ENCODE results near the gene MLPH. TPM values are rescaled to one million over a fixed set of nuclear protein-coding genes. Genes with fewer than 3 reads are reported as not detected.

The MLPH gene
- total RNA-seq, 1 donor from 2014 or later, result not detected

DNA sequence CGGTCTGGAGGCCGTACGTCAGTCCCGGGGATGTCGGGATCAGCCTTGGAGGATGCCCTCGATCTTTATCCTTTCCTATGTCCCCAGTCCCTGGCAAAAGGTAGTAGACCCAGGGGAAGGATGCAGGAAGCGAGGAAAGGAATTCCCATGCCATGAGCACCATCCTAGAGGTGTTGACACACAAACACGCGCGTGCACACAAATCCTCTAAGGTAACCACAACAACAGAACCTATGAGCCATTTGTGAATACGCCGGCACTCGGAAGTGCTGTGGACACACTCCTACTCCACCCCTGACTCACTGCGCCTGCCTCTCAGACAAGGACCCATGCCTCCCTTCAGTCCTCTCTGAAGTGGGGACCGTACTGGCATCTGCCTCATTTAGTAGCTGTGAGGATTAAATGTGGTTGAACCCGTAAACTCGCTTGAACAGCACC, 11.3 kb upstream of the MLPH start:
- intact Hi-C loops (cut with micrococcal nuclease), result loop anchor here (1.0 to 2.0 kb wide), 5 partner anchors 47 to 390 kb away; partner anchors contain the start of gene COPS8

DNA sequence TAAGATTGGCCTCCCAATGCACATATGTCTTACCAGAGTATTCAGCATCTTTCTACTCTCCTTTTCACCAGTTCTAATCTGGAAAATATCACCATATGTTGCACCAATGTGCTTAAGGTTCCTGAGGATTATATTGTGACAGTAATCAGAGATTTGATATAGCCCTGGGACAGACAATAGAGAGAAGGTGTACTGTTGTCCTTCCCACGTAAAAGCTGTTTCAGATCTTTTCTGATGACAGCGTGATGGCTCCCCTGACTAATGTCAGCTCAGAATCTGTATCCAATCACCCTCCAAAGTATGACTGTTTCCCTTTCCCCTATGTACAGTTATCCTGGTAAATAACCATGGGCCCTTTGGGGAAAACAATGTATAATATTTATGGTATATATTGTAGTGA, 9.0 kb upstream of the MLPH start:
- intact Hi-C loops (cut with micrococcal nuclease), result no loop called here

DNA sequence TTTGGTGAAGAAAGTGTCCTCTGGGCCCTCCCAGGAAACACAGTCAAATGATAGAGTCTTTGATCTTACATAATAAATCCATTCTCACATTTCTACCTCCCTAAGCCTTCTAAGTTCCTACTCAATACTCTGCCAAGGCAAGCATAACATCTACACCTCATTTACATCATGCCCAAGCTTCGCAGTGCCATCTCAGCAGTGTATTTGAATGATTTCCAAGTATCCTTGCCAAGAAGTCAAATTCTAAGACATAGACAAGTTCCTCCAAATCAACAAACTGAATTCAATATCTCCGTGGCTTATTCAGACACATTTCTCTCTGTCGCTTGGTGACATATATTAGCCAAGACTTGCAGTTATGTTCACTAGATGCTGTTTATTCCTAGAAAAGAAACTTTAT, 8.1 kb upstream of the MLPH start:
- intact Hi-C loops (cut with micrococcal nuclease), result no loop called here

GRCh38 chr2:237479747-237480146, 7.3 kb upstream of the MLPH start:
- intact Hi-C loops (cut with micrococcal nuclease), result no loop called here

- intact Hi-C loops (cut with micrococcal nuclease), result no loop called here
Observed at GRCh38 chr2:237480556-237480955, 6.5 kb upstream of the MLPH start.

- intact Hi-C loops (cut with micrococcal nuclease), result no loop called here
Observed at GRCh38 chr2:237480988-237481525, 6.0 kb upstream of the MLPH start.

GRCh38 chr2:237482485-237482884, 4.6 kb upstream of the MLPH start:
- intact Hi-C loops (cut with micrococcal nuclease), result no loop called here

DNA sequence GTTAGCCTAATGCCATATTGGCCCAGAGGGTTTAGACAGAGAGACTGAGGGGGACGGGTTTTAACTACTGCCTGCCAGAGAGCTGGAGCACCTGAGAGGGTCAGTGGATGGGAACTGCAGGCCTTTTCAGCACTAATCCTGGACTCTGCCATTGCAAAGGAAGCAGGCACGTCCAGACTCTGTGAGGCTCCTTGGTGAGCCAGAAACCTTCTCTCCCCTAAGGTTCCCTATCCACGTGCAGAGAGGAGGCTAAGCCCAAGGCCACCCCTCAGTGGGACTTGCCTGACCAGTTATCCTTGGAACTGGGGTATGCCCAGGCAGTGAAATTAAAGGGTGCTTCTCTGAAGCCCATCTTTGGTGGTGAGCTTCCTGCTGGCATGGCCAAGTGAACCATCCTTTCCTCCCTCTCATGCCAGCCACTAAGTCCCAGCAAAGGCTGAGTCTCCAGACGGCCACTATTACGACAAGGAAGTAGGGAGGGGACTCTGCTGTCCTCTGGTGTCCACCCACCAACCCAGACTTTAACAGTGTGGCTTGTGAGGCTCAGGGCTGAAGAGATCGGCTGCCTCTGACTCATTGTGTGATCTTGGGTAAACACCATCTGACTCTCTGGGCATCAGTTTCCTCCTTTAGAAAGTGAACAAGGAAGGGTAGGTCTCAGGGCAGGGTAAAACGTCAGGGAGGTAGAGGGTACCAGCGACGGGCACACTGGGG, 3.9 kb upstream of the MLPH start:
- intact Hi-C loops (cut with micrococcal nuclease), result no loop called here

GRCh38 chr2:237485304-237485703, 1.7 kb upstream of the MLPH start:
- intact Hi-C loops (cut with micrococcal nuclease), result no loop called here

DNA sequence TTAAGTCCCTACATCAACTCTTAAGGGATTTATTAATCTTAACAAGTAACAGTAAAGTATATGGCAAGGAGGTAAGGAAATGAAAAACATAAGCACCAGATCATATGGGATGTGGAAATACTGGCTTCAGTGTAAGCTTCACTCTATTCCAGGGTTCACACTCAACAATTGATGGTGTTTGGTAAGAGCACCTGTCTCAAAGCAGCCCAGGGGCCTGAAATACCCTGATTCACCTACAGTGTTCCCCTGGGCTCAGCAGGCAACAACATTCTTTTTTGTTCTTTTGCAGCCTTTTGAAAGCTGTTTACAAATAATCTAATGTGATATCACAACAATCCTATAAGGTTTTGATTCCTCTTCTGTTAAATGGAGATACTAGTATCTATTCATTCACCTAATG, 1.2 kb upstream of the MLPH start:
- intact Hi-C loops (cut with micrococcal nuclease), result no loop called here

DNA sequence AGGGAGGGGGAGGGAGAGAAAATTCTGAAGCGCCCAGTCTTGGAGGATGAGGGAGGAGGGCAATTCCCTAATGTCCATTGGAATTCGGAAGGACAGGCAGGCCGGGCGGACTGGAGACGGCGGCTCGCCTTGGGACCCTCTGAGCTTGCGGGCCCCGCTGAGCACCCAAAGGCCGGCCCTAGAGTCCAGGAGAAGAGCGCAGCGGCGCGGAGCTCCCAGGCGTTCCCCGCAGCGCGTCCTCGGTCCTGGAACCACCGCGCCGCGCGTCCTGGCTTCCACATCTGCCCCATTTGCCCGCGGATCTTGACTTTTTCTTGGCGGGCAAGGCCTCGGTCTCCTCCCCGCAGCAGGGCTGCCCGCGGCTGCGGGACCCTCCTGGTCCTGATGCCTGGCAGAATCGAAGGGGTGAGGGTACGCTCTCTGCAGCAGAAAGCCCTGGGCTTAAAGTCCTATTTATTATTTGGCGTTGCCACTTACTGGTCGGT, 675 bp upstream of the MLPH start:
- intact Hi-C loops (cut with micrococcal nuclease), result no loop called here

GRCh38 chr2:237487496-237487895, 445 bp downstream of the MLPH start:
- intact Hi-C loops (cut with micrococcal nuclease), result no loop called here

- intact Hi-C loops (cut with micrococcal nuclease), result no loop called here
Observed at GRCh38 chr2:237488295-237488694, 1.2 kb downstream of the MLPH start.

DNA sequence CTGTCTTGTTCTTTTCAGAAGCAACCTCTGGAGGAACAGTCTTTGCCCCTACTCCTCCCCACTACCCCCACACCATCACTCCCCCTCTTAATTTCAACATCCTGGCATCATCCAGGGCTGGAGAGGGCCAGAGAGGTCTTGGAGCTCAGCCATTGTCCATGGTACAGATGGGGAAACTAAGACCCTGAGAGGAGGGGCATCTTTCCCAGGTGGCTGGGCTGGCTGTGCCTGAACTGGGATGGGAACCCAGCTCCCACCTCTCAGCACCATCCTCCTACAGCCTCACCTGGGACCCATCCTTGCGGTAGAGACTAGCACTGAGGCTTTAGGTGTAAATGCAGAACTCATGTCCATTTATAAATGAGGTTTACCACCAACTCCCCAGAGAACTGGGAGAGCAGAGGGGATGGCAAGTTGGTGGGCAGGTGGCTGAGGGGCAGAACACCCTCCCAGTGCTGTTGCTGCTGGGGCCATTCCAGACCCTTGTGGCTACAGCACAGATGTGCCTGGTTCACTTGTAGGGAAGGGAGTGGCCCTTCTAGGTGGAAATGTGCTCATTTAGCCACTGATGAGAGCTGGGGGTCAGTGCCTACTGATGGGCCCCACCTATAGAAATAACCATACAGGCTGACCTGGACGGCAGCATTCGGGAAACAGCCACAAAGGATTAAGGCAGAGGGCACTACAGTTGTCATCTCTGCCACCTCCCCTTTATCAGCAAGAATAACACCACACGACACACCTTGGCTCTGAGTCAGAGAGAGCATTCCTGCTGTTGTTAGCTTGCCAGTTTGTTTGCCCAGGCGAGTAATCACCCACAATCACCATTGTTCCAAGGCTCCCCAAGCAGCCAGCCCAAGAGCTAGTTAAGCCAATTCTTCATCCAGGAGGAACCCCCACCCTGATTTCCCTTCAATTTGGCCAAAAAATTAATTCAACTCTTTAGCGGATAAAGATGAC, 2.1 kb downstream of the MLPH start:
- intact Hi-C loops (cut with micrococcal nuclease), result no loop called here

DNA sequence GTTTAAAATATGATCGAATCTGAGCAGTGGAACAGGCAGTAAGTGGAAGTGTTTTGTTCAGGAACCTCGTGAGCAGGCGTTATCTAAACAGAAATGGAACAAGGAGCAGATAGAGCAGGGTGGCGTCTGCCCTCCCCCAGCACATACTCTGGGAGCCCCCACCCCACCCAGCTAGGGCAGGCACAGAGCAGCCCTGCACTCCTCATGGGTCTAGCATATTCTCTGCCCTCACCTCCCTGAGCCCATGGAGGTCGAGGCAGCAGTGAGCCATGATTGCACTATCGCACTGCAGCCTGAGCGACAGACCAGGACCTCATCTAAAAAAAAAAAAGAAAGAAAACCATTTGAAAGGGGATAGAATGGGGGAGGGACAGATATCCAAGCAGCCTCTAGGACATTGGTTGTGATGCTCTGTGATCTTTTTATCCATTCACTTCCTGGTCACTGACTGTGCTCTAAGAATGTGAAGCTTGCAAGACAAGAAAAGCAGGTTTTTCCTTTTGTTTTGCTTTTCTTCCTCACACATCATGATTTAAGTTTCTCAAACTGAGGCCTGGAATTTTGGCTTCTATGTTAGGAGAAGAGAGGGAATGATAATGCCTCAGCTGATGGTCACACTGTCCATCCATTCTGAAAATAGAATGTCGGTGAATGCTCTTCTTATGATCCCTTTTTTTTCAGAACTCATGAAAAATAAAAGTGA, 3.1 kb downstream of the MLPH start:
- intact Hi-C loops (cut with micrococcal nuclease), result no loop called here

GRCh38 chr2:237490795-237491194, 3.7 kb downstream of the MLPH start:
- intact Hi-C loops (cut with micrococcal nuclease), result no loop called here

DNA sequence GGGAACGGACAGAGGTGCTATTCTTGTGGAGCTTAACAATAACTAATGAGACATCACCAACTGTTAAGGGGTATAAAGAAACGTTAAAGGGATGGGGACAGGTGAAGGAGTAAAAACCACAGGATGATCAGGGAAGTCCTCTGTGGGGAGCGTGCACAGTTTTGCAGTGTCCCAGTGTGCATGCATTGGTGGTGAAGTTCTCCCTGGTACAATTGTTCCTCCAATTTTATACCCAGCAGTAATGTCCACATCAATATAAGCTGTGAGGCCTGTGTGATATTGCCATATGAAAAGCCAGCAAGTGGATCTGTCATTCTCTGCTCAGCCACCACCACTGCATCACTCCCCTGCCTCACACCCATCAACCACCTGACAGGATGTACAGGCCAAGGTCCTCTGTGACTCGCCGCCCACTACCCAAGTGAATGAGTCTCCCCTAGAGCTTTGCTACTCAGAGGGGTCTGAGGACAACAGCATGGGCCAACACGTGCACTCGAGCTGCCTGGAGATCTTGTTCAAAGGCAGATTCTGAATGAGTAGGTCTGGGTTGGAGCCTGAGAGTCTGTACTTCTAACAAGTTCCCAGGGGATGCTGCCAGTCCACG, 4.6 kb downstream of the MLPH start:
- intact Hi-C loops (cut with micrococcal nuclease), result no loop called here

DNA sequence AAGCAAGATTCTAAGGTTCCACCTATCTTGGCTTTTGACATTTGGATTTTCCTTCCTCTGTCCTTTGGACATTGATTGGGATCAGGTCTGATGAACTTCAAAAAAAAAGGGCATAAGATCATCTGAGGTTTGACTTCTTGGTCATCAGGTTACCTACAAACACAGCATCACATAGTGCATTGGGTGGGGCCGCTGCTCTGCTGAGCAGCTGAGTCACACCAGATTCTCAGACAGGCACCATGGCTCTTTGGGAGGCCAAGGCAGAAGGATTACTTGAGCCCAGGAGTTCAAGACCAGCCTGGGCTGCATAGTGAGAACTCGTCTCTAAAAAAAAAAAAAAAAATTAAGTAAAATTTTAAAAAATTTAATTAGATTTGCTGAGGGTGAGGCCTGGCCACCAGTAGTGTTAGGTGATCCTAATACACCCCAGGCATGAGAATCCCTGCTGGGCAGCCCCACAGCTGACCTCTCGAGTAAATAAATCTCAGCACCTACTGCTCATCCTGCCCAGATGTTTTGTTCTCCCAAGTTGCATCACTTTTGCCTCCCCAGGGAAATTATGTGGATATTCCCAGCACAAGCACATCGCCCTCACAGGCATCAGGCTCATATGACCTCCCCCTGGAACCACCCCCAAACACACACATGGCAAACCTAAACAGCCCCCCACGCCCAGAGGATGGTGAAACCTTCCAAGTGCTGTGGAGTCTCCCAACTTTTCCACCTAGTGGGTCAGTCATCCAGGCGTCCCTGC, 5.3 kb downstream of the MLPH start:
- intact Hi-C loops (cut with micrococcal nuclease), result no loop called here

DNA sequence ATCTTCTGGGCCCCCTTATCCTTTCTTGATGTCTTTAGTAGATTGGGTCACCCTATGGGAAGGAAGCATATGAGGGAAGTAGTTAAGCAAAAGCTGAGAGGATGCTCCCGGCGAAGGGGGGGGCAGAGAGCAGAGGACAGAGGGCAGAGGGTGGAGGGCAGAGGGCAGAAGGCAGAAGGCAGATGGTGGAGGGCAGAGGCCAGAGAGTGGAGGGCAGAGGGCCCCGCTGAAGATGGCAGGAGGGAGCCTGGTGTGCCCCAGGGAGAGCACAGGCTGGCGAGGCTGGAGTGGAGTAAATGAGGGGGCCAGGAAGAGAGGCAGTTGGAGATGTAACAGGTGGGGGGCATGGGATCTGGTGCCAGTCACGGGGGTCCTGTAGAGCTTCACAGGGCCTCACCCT, 7.0 kb downstream of the MLPH start:
- intact Hi-C loops (cut with micrococcal nuclease), result no loop called here

- intact Hi-C loops (cut with micrococcal nuclease), result no loop called here
Observed at GRCh38 chr2:237495521-237496117, 8.6 kb downstream of the MLPH start.

Measured in T-helper 1 cell treated with Interleukin-12 subunit alpha and Interleukin-12 subunit beta and Interleukin-4 antibody, amounts not matched to agents 30 ng/mL and 1 ng/mL, for 36 hours (primary cell).